K562 (cell line): ENCODE measurements around the gene MCIDAS. TPM values are rescaled to one million over a fixed set of nuclear protein-coding genes. Genes with fewer than 3 reads are reported as not detected.

Experiments
- CAMTA2 ChIP-seq: fragments of 250-450 bp; sonication (Bioruptor Pico); conservative IDR thresholded peaks from 2 replicates; pipeline ENCODE4 v1.5.1; 2022
- CEBPB ChIP-seq: fragments of 450-650 bp; IDR thresholded peaks from 2 replicates; pipeline ENCODE4 v1.6.1; 2016; ENCODE audit warnings: missing genetic modification characterization, missing compliant biosample characterization
- DIDO1 ChIP-seq: fragments of 450-650 bp; IDR thresholded peaks from 2 replicates; pipeline ENCODE4 v1.6.1; 2016; ENCODE audit warnings: low read depth, missing biosample characterization, missing genetic modification characterization
- E2F5 ChIP-seq: sonication (generic); formaldehyde crosslinking; IDR thresholded peaks from 2 replicates; pipeline ENCODE4 v1.8.0; 2022; ENCODE audit warnings: mild to moderate bottlenecking, missing genetic modification reagents
- EGR1 ChIP-seq: fragments of 450-650 bp; conservative IDR thresholded peaks from 2 replicates; pipeline ENCODE4 v1.6.1; 2017; ENCODE audit warnings: mild to moderate bottlenecking
- EZH2 ChIP-seq: IDR thresholded peaks from 2 replicates; pipeline ENCODE4 v1.6.1; 2012; ENCODE audit warnings: low read depth, mild to moderate bottlenecking, inconsistent platforms, low read length, borderline replicate concordance
- HMGN3 ChIP-seq: IDR thresholded peaks from 2 replicates; pipeline ENCODE4 v1.6.1; 2011; ENCODE audit warnings: borderline replicate concordance, low read depth, mild to moderate bottlenecking, mixed read lengths, low read length; ENCODE audit not compliant: insufficient read length; ENCODE audit errors: extremely low read depth
- MAFF ChIP-seq: IDR thresholded peaks from 2 replicates; pipeline ENCODE4 v1.6.1; 2012; ENCODE audit warnings: low read length, improper control_type of control experiment
- MED1 ChIP-seq: sonication (generic); formaldehyde crosslinking; IDR thresholded peaks from 2 replicates; pipeline ENCODE4 v1.8.1; 2023; ENCODE audit warnings: missing genetic modification reagents, borderline replicate concordance
- NCOR1 ChIP-seq: fragments of 450-650 bp; IDR thresholded peaks from 2 replicates; pipeline ENCODE4 v1.6.1; 2016; ENCODE audit warnings: mild to moderate bottlenecking, moderate library complexity
- RBM15 ChIP-seq: fragments of 200-400 bp; formaldehyde crosslinking; IDR thresholded peaks from 2 replicates; pipeline ENCODE4 v1.6.1; 2018; ENCODE audit warnings: mild to moderate bottlenecking, low read length, moderate library complexity; ENCODE audit not compliant: insufficient read depth
- SNRNP70 ChIP-seq: fragments of 200-400 bp; formaldehyde crosslinking; optimal IDR thresholded peaks from 2 replicates; pipeline ENCODE3; 2017; ENCODE audit warnings: low read depth, low read length
- TBL1XR1 ChIP-seq, 2 experiments: IDR thresholded peaks; 2 replicates each; pipeline ENCODE4 v1.6.1; 2012; ENCODE audit warnings: improper control_type of control experiment in 2 of 2, low read length in 2 of 2, mild to moderate bottlenecking in 1 of 2
- ZFPM2 ChIP-seq: fragments of 250-450 bp; sonication (Bioruptor Pico); IDR thresholded peaks from 2 replicates; pipeline ENCODE4 v1.5.1; 2022; ENCODE audit warnings: mild to moderate bottlenecking
- ZNF253 ChIP-seq: fragments of 250-450 bp; sonication (Bioruptor Pico); conservative IDR thresholded peaks from 2 replicates; pipeline ENCODE4 v1.6.1; 2021; ENCODE audit warnings: mild to moderate bottlenecking
- ZNF274 ChIP-seq: IDR thresholded peaks from 2 replicates; pipeline ENCODE4 v1.6.1; 2011; ENCODE audit warnings: low read depth, mild to moderate bottlenecking, low read length, moderate library complexity, borderline replicate concordance
- ZNF561 ChIP-seq: fragments of 450-650 bp; formaldehyde crosslinking; conservative IDR thresholded peaks from 2 replicates; pipeline ENCODE4 v1.4.0; 2020; ENCODE audit warnings: mild to moderate bottlenecking, moderate library complexity
- polyA plus RNA-seq, 8 experiments: library from polyadenylated mRNA; depleted of rRNA in 4 of 8; stranded (reverse) in 5 of 8; unstranded in 3 of 8; fragments of >200 nt; fragmentation: Nextera tagmentation in 2 of 8; fragmentation: Illumina TruSeq in 1 of 8; extraction: Ambion mirVana in 2 of 8; extraction: Trizol in 1 of 8; gene quantifications; 2 replicates each; pipeline versions ENCODE4 v1.2.1 to v1.2.3, GENCODE V29; 2011 to 2014; ENCODE audit warnings: inconsistent platforms in 1 of 8, missing spikeins in 1 of 8
- total RNA-seq, 7 experiments: library from RNA; depleted of rRNA in 6 of 7; stranded (reverse); fragments of >200 nt in 6 of 7; fragmentation: Illumina TruSeq in 2 of 7; extraction: Trizol in 2 of 7; gene quantifications; 2 replicates each; pipeline versions ENCODE4 v1.2.1 to v1.2.3, GENCODE V29; 2011 to 2021; ENCODE audit warnings: low replicate concordance in 1 of 7
- TF ChIP-seq, protein P1 (sequence below), 2 experiments: fragments of 450-650 bp; conservative IDR thresholded peaks; 2 replicates each; pipeline ENCODE4 v1.6.1; 2017; ENCODE audit warnings: mild to moderate bottlenecking in 2 of 2, moderate library complexity in 2 of 2
- TF ChIP-seq, protein P2 (sequence below): fragments of 450-650 bp; formaldehyde crosslinking; IDR thresholded peaks from 2 replicates; pipeline ENCODE4 v1.4.0; 2022; ENCODE audit warnings: missing genetic modification characterization

The MCIDAS gene
- total and polyA plus RNA-seq, 9 of the 15 experiments (the other 6 are each of a cell fraction or from before 2014, with no cell fraction given) = 0.07 to 1.5 (median 0.69) TPM

DNA sequence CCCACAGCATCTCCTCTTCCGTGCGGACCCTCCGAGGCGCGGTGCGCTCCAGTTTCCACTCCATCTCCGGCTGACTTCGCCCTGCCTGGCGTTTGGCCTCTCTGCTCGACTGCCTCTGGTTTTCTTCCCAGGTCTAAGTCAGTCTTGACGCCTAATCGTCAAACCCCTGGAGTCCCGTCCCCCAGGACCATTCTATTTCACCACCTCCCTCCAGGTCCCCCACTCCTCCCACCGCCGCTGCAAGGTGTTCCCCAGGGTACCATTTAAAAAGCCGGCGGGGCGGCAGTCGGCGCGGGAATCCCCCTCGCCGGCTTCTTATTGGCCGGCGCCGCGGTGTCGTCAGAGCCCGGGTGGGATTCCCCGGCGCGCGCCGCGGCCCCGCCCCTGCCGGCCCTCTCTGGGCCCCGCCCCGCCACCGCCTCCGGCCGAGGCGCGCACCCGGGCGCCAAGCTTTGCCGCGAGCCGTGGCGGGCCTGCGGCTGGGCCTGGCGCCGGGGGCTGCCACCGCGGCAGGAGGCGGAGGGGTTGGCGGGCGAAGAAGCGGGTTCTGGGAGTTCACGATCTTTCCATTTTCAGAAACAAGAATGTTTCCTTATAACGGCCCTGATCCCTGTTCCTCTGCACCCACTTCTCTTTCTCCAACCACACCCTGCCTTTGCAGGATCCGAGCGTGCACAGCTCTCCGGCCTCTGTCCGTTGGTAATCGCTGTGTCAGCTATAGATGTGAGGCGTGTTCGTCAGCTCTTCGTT, 54.0 kb downstream of the MCIDAS start, which contains the start of gene CDC20B (continued):
- TF ChIP-seq, protein P1, sequence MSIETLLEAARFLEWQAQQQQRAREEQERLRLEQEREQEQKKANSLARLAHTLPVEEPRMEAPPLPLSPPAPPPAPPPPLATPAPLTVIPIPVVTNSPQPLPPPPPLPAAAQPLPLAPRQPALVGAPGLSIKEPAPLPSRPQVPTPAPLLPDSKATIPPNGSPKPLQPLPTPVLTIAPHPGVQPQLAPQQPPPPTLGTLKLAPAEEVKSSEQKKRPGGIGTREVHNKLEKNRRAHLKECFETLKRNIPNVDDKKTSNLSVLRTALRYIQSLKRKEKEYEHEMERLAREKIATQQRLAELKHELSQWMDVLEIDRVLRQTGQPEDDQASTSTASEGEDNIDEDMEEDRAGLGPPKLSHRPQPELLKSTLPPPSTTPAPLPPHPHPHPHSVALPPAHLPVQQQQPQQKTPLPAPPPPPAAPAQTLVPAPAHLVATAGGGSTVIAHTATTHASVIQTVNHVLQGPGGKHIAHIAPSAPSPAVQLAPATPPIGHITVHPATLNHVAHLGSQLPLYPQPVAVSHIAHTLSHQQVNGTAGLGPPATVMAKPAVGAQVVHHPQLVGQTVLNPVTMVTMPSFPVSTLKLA (conservative IDR thresholded peaks at IDR 0.05) = peak in 1 of 2 experiments; percentile 51; a peak in 1 of 4 replicates
- no peak for TF ChIP-seq MED1 (CRISPR knock-in tag)
- no peak for TF ChIP-seq CEBPB (tag)
- no peak for TF ChIP-seq SNRNP70
- TF ChIP-seq CAMTA2 = no peak
- TF ChIP-seq NCOR1 = no peak
- TF ChIP-seq TBL1XR1 (IDR thresholded peaks at IDR 0.05; ENCODE audit: low read length in 2 of 2) = no peak
- no peak for TF ChIP-seq DIDO1
- TF ChIP-seq EGR1 = no peak
- TF ChIP-seq HMGN3 = no peak
- TF ChIP-seq ZFPM2 (CRISPR knock-in tag) = no peak
- no peak for TF ChIP-seq ZNF561 (CRISPR knock-in tag)
- peak; percentile 72; the same call in 1 of the 2 replicates for TF ChIP-seq MAFF
- TF ChIP-seq EZH2 = no peak
- TF ChIP-seq ZNF253 (CRISPR knock-in tag) = no peak
- no peak for TF ChIP-seq ZNF274
- no peak for TF ChIP-seq E2F5
- no peak for TF ChIP-seq RBM15
- TF ChIP-seq, protein P2, sequence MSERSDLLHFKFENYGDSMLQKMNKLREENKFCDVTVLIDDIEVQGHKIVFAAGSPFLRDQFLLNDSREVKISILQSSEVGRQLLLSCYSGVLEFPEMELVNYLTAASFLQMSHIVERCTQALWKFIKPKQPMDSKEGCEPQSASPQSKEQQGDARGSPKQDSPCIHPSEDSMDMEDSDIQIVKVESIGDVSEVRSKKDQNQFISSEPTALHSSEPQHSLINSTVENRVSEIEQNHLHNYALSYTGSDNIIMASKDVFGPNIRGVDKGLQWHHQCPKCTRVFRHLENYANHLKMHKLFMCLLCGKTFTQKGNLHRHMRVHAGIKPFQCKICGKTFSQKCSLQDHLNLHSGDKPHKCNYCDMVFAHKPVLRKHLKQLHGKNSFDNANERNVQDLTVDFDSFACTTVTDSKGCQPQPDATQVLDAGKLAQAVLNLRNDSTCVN = no peak
